Ramos (cell line): ENCODE data around the gene COA5.

Source experiments
- in situ Hi-C: fragments of 300-500 bp; cut with MboI; formaldehyde crosslinking; loops from one replicate; pipeline ENCODE4 v1.14.3; 2022; ENCODE audit warnings: low sequenced_read_pairs; ENCODE audit not compliant: unreplicated experiment

Gene COA5, protein sequence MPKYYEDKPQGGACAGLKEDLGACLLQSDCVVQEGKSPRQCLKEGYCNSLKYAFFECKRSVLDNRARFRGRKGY

GRCh38 chr2:98608116-98608961 is at the start of gene COA5, which contains the start of gene UNC50:
Gene COA5, minus strand, starts transcription at chr2:98608512. Its CDS starts 107 bp downstream, at chr2:98608405.
Gene UNC50, plus strand, starts transcription at chr2:98608589. Its CDS starts 1,171 bp downstream, at chr2:98609760.
- in situ Hi-C loops: loop anchor here (10.0 kb wide), 1 partner anchor 194 kb away; no protein-coding TSS in a partner anchor

GRCh38 chr2:98656800-98657199 is 48.5 kb upstream of the COA5 start:
- in situ Hi-C loops: no loop called here

- in situ Hi-C loops: loop anchor here (5.0 kb wide), 1 partner anchor 182 kb away; no protein-coding TSS in a partner anchor
Observed at GRCh38 chr2:98654699-98655495, 46.6 kb upstream of the COA5 start.

- in situ Hi-C loops: loop anchor here (5.0 kb wide), 1 partner anchor 186 kb away; no protein-coding TSS in a partner anchor
Observed at GRCh38 chr2:98650998-98651397, 42.7 kb upstream of the COA5 start.

DNA sequence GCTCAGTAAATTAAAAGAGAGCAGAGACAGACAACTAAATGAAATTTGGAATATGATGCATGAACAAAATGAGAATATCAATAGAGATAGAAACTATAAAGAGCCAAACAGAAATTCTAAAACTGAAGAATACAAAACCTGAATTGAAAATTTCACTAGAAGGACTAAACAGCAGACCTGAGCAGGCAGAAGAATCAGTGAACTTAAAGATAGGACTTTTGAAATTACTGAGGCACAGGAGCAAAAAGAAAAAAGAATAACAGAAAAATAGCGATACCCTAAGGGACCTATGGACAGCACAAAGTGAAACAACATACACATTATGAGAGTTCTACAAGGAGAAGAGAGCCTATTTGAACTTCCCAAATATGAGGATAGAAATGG is 41.7 kb upstream of the COA5 start:
- in situ Hi-C loops: loop anchor here (5.0 to 10.0 kb wide), 2 partner anchors 187 to 415 kb away; no protein-coding TSS in a partner anchor

- in situ Hi-C loops: loop anchor here (10.0 kb wide), 1 partner anchor 415 kb away; no protein-coding TSS in a partner anchor
Observed at GRCh38 chr2:98649135-98649991, 41.1 kb upstream of the COA5 start.

- in situ Hi-C loops: loop anchor here (10.0 kb wide), 1 partner anchor 416 kb away; no protein-coding TSS in a partner anchor
Observed at GRCh38 chr2:98648451-98648850, 40.1 kb upstream of the COA5 start.

GRCh38 chr2:98647636-98648035 is 39.3 kb upstream of the COA5 start:
- in situ Hi-C loops: loop anchor here (10.0 kb wide), 1 partner anchor 417 kb away; no protein-coding TSS in a partner anchor

DNA sequence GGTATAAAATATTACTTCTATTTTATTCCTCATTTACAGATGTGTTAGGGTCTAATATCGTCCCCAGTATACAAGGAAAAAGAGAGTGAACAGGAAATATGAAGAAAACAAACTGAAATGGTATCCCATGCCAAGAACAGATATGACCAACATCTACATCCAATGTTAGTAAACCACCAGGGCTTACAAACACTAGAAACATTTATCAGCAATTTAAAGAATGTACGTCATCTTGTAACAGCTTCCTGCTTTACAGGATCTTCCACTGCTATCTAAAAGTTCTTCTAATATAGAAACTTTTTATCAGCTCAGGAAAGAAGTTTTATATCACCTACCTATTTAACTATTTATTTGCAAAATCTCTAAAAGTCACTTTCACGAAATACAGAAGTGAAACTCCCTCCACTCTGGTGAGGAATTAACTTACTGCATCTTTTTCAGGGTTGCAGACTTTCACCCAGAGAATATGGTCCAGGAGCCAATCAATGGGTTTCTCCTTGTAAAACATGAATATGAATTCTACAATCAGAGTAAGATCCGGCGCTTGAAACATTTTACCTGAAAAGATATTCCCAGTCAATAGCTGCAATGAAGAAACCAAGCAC is 35.3 kb upstream of the COA5 start:
- in situ Hi-C loops: loop anchor here (10.0 kb wide), 1 partner anchor 421 kb away; no protein-coding TSS in a partner anchor

GRCh38 chr2:98637401-98638147 is 29.3 kb upstream of the COA5 start:
- in situ Hi-C loops: no loop called here

DNA sequence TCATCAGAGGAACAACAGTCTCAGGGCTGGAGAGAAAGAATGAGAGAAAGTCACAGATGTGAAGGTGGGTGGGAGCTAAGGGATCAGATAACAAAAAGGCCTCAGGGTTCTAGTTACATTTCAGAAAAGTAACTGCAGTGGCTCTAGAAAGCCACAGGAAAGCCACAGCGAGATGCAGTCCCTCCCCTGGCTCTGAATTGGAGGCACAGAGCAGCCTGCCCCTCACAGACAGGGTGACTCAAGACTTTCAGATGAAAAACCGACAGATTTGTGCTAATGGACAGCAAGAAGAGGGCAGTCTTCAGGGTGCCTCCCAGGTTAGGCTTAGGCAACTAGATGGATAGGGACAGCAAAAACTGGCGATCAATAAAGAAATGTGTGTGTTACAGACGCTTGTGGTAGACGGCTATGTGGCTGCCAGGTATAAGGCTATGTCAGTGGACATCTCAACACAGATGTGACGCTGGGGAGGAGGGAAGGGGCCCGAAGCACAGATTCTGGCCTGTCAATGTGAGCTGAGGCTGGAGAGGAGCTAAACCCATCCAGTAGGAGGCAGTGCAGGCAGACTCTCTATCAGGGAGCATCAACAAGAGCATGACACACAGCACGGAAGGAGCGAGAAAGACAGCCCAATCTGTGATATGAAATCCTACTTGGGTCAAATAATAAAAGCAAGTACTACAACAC is 26.2 kb upstream of the COA5 start:
- in situ Hi-C loops: no loop called here

- in situ Hi-C loops: no loop called here
Observed at GRCh38 chr2:98632351-98632750, 24.0 kb upstream of the COA5 start.

DNA sequence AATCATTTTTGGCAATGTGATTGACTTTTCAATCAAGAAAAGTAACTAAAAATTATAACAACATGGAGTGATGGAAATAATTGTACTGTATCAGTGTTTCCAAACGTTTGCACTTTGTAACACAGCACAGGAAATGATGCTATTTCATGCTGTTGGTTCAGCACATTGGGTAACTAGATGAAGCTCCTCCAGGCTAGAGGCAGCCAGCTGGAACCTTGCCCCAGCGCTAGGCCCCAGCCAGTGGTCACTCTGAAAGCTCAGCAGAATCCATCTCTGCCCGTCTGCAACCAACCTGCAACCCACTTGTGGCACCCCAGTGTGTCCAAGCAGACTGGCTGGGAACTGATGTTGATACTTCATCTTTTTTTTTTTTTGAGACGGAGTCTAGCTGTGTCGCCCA is 15.3 kb upstream of the COA5 start:
- in situ Hi-C loops: no loop called here

DNA sequence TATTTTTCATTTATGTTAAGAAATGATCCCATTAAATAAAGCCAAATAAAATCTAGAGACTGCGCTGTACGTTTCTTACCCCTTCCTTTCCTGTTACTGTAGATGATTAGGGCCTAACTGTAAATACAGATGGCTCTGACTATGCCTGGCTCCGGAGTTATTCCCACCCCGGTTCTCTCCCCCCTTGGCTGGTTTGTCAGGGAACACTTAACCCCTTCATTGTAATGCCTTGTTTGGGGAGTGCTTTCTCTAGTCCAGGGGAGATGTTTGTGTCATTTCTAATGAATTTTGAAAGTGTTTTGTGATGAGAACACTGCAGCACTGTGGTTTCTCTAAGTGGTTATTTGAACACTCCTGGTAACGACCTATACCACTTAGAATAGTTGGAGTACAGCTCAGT is 8.8 kb upstream of the COA5 start:
- in situ Hi-C loops: no loop called here

GRCh38 chr2:98615481-98615880 is 7.2 kb upstream of the COA5 start:
- in situ Hi-C loops: no loop called here

- in situ Hi-C loops: no loop called here
Observed at GRCh38 chr2:98614024-98614739, 5.9 kb upstream of the COA5 start.

GRCh38 chr2:98608962-98609604 is 771 bp upstream of the COA5 start:
- in situ Hi-C loops: loop anchor here (10.0 kb wide), 1 partner anchor 194 kb away; no protein-coding TSS in a partner anchor
